ENCODE measurements around the gene WASL. TPM values are rescaled to one million over a fixed set of nuclear protein-coding genes. Genes with fewer than 3 reads are reported as not detected.

The WASL gene
- total RNA-seq, 6 donors from 2014 or later: 24.1 to 62.2 (median 31.3) TPM

GRCh38 chr7:123754271-123754871 is 5.6 kb upstream of the WASL start:
- no peaks in the 10 kb centered on the region for H3K36me3 ChIP-seq
- no peak overlapping the region for H3K4me3 ChIP-seq
- WGBS, 2 donors: 78 to 85% methylated on average over 3 of the region's 3 CpGs
- no peak for DNase-seq
- peaks cover 3 to 16% (median 6%) of the 10 kb centered on the region in 4 donors for H3K4me1 ChIP-seq
- no peaks in the 10 kb centered on the region for H3K27me3 ChIP-seq
- ATAC-seq (ENCODE audit: low FRiP score in 2 of 2): no peak
- no peaks in the 10 kb centered on the region for H3K9me3 ChIP-seq
- no peak overlapping the region for H3K27ac ChIP-seq
- TF ChIP-seq POLR2A (IDR thresholded peaks at IDR 0.05) (no peak), EP300 (IDR thresholded peaks at IDR 0.05) (no peak)

- TF ChIP-seq POLR2AphosphoS5 (IDR thresholded peaks at IDR 0.05): no peak
- no peak for TF ChIP-seq CTCF (IDR thresholded peaks at IDR 0.05)
- no peak for TF ChIP-seq EP300 (IDR thresholded peaks at IDR 0.05)
- TF ChIP-seq POLR2A (IDR thresholded peaks at IDR 0.05): no peak
- ATAC-seq (ENCODE audit: low FRiP score in 2 of 2) (no peak), DNase-seq (no peak)
- Histone ChIP-seq H3K9me3 (no peaks in the 10 kb centered on the region), H3K36me3 (no peaks in the 10 kb centered on the region), H3K4me3 (no peak overlapping the region), H3K27ac (no peak overlapping the region), H3K4me1 (peaks cover 4 to 16% (median 7%) of the 10 kb centered on the region in 4 donors), H3K27me3 (no peaks in the 10 kb centered on the region)
- 88 to 94% methylated on average over 3 of the region's 3 CpGs for WGBS, 2 donors
These were observed 3.7 kb upstream of the WASL start for GRCh38 chr7:123752534-123752933.

- ATAC-seq (ENCODE audit: low FRiP score in 2 of 2) (no peak), DNase-seq (no peak)
- Histone ChIP-seq H3K9me3 (no peaks in the 10 kb centered on the region), H3K4me3 (no peak overlapping the region), H3K27me3 (no peaks in the 10 kb centered on the region), H3K4me1 (peaks cover 7 to 23% (median 13%) of the 10 kb centered on the region in 4 donors), H3K36me3 (no peaks in the 10 kb centered on the region), H3K27ac (no peak overlapping the region)
- 57 to 74% methylated on average over 1 of the region's 1 CpG for WGBS, 2 donors
- TF ChIP-seq POLR2AphosphoS5 (IDR thresholded peaks at IDR 0.05) (no peak), POLR2A (IDR thresholded peaks at IDR 0.05) (no peak), EP300 (IDR thresholded peaks at IDR 0.05) (no peak), CTCF (IDR thresholded peaks at IDR 0.05) (no peak)
These were observed 3.0 kb upstream of the WASL start for GRCh38 chr7:123751821-123752220.

GRCh38 chr7:123750389-123751230 is 1.8 kb upstream of the WASL start:
- no peaks in the 10 kb centered on the region for H3K36me3 ChIP-seq
- H3K27me3 ChIP-seq: no peaks in the 10 kb centered on the region
- ATAC-seq (ENCODE audit: low FRiP score in 2 of 2) (no peak), DNase-seq (no peak)
- peaks cover 17 to 34% (median 25%) of the 10 kb centered on the region in 4 donors for H3K4me1 ChIP-seq
- H3K9me3 ChIP-seq: no peaks in the 10 kb centered on the region
- TF ChIP-seq POLR2AphosphoS5 (IDR thresholded peaks at IDR 0.05) (no peak), POLR2A (IDR thresholded peaks at IDR 0.05) (no peak), EP300 (IDR thresholded peaks at IDR 0.05) (no peak), CTCF (IDR thresholded peaks at IDR 0.05) (no peak)
- H3K27ac ChIP-seq: peak overlapping the region in 3 of 4 donors; percentile 98 to 99 (median 98)
- WGBS, 2 donors: 71 to 87% methylated on average over 2 of the region's 2 CpGs
- H3K4me3 ChIP-seq: peak overlapping the region in 2 of 4 donors; percentile 67 to 77

GRCh38 chr7:123749537-123749857 is 694 bp upstream of the WASL start:
- H3K4me3 ChIP-seq: peak overlapping the region; percentile 23 to 77 (median 66)
- H3K27me3 ChIP-seq: no peaks in the 10 kb centered on the region
- TF ChIP-seq POLR2A (IDR thresholded peaks at IDR 0.05) (no peak), POLR2AphosphoS5 (IDR thresholded peaks at IDR 0.05) (no peak), EP300 (IDR thresholded peaks at IDR 0.05) (no peak), CTCF (IDR thresholded peaks at IDR 0.05) (peak in 1 of 6 experiments; percentile 44)
- no peaks in the 10 kb centered on the region for H3K9me3 ChIP-seq
- H3K36me3 ChIP-seq: no peaks in the 10 kb centered on the region
- H3K27ac ChIP-seq: peak overlapping the region; percentile 98 to 99 (median 98)
- peaks cover 28 to 45% (median 36%) of the 10 kb centered on the region in 4 donors for H3K4me1 ChIP-seq
- DNase-seq (peak in 1 of 2 donors; percentile 65), ATAC-seq (ENCODE audit: low FRiP score in 2 of 2) (peak in 1 of 2 donors; percentile 55)
- 0 to 2% methylated on average over 10 of the region's 10 CpGs for WGBS, 2 donors
